Kidney tubule cell (primary cell): ENCODE measurements around the gene SNX20.
A peak's percentile ranks its signal among the peaks of the same experiment; 100 is the strongest.

ENCODE experiments used
- DNase-seq: peaks from one replicate; pipeline ENCODE4 v3.0.0-alpha.2; 2018; ENCODE audit warnings: low spot score

SNX20 gene, protein sequence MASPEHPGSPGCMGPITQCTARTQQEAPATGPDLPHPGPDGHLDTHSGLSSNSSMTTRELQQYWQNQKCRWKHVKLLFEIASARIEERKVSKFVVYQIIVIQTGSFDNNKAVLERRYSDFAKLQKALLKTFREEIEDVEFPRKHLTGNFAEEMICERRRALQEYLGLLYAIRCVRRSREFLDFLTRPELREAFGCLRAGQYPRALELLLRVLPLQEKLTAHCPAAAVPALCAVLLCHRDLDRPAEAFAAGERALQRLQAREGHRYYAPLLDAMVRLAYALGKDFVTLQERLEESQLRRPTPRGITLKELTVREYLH

DNA sequence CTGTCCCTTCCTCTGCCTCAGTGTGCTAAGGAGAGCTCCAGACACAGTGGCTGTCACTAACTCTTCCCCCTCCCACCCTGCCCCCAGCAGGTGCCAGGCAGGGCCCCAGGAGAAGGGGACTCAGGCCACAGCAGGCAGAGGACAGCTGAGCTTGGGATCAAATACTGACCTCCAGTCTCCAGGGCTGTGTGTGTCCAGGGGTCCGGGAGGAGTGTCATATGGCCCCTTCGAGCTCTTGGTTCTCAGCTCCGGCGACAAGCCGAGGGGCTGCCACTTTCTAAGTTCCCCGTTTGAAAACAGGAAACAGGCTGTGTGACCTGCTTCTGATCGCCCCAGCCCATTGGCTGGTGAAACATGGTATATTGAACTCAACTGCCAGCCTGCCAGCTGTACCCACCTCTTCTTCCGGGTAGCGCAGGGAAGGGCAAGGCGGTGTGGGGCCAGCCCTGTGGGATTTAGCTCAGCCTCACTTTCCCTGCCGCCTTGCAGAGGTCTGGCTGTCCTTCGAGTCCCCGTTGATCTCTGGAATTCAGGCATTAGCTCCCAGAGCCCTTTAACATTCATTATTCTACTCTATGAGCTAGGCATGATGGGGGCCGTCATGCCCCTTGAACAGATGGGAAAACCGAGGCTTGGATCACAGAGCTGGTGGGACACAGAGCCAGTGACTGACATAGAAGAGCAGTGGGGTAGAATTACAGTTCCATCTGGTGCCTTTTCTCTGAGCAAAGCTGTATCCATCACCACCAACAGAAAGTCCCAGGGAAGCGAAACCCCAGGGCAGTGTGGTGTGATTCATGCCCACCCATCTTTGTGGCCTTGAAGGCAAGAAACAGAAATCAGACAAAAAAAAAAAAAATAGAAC, at the start of gene SNX20:
Gene SNX20, minus strand, starts transcription at position 292 of the 865 bp plus-strand sequence. CDS start 3,786 bp downstream, outside the sequence.
- no peak for DNase-seq

DNA sequence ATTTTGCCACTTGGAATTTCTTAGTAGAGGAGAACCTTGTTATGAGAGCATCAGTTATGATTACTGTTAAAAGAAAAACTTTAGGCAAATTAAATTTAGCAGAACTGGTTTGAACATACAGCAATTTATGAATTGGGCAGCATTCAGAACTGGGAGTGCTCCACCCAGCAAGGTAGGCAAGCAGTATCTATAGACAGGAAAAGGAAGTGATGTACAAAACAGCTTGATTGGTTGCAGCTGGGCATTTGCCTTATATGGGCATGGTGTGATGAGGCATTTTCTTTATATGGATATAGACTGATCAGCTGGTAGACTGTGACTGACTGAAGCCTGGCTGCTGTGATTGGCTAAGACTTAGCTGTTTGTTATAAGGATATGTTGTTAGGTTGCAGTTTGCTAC, 43.2 kb upstream of the SNX20 start:
- DNase-seq = peak; percentile 10

DNA sequence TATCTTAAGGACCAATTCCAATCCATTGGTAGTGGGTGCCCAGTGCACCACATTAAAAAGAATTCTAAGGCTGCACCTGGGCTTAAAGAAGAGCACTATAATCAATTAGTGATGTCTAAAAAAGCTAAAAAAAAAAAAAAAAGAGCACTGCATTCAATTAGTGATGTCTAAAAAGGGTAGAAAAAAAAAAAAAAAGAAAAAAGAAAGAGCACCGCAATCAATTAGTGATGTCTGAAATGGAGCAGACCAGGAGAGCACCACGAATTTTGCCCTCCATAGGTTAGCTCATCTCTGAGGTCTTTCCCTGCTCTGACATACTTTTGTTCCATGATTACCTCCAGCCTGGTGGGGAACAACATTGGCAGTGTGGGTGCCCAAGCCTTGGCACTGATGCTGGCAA, 41.8 kb upstream of the SNX20 start:
- no peak for DNase-seq

DNA sequence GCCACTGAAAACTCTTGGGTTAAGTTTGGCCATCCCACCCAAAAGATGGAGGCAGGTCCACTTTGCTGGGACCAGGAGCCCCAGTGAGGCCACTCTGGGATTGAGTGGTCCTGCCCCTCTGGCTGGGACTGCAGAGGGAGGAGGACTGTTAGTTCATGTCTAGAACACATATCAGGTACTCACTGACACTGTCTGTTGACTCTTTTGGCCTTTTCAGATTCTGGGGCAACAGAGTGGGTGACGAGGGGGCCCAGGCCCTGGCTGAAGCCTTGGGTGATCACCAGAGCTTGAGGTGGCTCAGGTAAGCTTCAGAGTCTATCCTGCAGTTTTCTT, 41.3 kb upstream of the SNX20 start:
- no peak for DNase-seq

DNA sequence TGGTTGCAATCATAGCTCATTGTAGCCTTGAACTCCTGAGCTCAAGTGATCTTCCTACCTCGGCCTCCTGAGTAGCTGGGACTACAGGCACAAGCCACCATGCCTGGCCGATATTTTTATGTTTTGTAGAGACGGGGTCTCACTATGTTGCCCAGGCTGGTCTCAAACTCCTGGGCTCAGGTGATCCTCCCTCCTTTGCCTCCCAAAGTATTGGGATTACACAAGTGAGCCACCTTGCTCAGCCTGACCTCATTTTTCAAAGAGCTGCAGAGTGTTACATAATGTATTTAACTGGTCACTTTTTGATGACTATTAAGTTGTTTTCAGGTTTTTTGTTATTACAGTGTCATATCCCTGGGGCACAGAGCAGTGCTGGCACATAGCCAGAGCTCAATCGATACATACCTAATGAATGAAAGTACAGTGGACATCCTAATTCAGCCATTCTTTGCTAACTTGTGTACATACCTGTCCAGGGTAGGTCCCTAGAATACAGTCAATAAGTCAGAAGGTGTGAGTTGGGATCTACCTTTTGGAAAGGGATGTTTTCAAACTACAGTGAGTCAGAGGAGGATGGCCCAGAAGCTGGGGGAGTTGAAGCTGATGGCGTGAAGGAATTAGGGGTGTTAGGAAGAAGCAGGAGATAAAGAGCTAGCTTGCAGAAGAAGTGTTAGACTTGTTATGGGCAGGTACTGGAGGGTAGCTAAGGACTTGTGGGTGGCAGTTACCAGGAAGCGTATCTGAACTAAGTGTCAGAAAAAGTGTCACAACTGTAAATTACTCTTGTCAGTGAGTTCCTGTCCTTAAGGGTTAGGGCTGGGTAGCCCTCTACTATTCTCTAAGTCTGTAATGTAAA, 40.7 kb upstream of the SNX20 start:
- DNase-seq = peak; percentile 31

DNA sequence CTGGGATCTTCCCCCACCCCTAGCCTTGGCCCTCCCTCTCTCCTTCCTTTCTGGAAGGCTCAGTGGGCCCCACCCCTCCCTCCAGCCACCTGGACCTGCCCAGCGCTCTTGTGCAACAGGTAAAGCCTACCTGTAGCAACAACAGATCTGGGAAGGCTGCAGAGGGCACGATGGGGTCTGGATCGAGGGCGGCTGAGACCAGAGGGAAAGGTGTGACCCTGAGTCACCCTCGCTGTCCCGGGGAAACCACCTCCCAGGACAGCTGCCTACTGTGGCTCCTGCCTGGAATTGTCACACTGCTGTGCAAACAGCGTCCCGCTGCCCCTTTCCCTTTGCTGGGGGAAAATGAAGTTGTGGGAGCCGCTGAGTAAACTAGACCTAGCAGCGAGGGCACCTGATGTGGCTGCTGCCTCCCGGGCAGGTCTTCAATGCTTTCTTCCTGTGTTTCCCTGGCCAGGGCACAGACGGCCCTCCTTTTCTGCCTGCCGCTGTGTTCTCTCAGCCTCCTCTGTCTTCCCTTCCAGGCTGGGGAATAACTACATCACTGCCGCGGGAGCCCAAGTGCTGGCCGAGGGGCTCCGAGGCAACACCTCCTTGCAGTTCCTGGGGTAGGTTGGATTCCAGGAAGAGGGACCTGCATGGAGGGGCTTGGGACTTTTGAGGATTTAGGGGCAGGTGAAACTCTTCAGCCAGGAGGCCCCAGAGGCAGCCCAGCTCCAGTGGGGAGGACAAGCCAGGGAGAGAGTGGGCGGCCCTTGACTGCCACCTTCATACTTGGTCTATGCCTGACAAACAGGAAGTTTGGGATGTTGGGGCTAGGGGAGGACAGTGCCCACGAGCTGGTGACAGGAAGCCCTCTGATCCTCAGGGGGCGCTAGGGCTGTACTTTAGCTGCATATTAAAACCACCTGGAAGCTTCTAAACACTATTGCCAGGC, 38.6 kb upstream of the SNX20 start:
- DNase-seq = no peak

DNA sequence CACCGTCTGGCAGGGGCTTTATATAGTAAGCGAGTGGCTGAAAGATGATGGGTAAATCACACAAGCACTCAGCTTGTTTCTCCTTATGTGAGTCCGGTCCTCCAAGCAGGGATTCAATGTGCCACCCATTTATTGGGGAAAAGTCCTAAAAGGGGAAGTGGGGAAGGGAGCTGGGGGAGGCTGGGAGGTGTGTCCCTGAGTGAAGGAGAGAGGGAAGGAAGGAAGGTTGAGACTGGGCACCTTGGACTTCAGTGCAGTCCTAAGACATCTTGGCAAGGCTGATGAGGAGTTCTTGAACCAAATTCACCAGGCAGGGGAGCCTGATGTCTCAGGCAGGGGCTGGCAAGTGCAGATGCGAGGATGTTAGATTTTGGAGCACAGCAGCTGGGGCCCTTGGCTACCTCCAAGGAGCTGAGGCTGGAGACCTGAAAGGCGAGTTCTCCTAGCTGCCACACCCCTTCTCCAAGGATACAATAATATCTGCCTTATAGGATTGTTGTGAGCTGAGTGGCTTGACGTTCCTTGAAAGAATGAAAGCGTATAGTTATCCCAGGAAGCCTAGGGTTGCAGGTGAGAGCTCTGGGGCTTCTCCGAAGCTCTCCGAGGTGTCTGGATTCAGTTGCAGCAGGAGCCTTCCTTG, 37.8 kb upstream of the SNX20 start:
- DNase-seq = no peak

DNA sequence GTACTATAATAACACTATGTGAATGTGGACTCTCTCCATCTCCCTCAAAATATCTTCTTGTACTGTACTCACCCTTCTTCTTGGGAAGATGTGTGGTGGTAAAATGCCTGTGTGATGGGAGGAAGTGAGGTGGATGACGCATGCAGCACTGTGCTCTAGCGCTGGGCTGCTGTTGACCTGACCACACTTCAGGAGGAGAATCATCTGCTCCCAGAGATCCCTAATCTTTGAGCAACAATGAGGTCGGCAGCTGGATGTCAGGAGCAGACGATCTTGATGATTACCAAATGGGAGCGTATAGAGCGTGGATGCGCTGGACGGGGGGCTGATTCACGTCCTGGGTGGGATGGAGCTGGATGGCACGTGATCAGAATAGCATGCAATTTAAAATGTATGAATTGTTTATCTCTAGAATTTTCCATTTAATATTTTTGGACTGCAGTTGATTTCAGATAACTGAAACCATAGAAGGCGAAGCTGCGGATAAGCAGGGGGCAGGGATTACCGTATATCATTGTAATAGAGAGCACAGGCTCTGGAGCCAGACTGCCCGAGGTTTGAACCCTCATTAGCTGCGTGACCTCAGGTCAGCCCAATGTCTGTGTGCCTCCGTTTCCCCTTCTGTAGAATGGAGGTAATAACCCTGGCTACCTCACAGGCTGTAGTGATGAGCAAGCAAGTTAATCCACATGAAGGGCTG, 37.1 kb upstream of the SNX20 start:
- DNase-seq = no peak

DNA sequence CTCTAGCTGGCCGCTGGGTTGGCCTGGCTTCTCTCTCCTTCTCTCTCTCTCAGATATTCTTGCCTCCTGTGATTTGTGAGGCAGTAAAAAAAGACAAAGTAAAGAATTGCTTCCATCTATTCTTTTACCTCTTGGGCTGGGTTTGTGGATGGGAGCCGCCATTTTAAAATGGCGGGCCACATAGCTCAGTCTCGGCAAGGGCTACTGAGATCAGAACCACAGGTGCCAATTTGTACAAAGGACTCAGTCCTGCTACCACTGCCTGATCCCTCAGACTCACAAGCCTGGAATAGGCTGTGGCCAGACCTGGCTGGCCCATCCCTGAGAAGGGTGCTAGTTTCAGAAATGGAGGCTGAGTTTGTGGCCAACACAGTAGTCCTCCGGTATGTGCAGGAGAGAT, 36.4 kb upstream of the SNX20 start:
- no peak for DNase-seq

DNA sequence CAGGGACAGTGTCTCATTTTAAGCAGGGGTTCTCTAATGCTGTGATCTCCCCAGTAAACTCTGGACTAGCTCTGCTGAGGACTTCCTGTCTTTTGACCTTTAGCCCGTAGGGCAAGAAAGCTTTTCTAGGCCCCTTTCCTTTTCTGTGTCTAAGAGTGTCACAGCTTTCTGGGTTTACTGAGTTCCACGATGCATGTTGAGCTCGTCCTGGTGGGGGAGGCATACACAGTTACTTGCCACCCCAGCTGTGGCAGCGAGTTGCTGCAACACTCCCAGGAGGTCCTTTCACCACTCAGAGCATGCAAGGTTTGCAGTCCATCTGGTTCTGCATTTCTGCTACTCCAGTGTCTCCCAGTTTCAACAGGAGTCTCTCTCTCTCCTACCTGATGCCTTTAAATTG, 36.0 kb upstream of the SNX20 start:
- DNase-seq = no peak

DNA sequence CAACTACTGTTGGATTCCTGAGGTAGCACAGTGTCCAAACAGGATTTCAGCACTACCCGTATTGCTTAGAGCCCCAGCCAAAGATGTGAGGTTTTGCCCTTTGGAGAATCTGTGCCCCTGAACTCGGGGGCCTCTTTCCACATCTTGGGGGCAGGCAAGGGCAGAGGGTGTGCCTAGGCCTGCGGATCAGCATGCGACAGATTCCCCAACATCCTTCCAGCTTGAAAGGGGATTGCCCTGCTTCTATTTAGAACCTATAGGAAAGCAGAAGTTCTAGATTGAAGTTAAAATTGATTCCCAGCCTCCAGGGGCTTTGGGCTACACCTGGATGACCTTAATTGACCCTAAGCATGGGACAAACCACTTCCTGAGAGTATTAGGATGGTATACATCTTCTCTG, 31.8 kb upstream of the SNX20 start:
- no peak for DNase-seq

DNA sequence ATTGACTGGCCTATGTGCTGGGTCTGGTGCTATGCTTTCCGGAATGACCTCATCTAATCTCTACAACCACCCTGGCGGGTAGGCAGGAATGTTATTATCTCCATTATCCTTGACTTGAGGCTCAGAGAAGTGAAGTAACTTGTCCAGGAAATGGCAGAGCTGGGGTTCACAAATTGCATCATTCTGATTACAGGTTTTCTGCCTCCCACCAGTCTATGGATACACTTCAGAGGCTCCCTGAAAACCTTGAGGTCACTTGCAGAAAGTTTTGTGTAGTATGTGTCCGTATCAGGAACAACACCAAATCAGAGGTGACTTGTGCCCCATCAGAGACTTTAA, 31.4 kb upstream of the SNX20 start:
- DNase-seq = peak; percentile 22

DNA sequence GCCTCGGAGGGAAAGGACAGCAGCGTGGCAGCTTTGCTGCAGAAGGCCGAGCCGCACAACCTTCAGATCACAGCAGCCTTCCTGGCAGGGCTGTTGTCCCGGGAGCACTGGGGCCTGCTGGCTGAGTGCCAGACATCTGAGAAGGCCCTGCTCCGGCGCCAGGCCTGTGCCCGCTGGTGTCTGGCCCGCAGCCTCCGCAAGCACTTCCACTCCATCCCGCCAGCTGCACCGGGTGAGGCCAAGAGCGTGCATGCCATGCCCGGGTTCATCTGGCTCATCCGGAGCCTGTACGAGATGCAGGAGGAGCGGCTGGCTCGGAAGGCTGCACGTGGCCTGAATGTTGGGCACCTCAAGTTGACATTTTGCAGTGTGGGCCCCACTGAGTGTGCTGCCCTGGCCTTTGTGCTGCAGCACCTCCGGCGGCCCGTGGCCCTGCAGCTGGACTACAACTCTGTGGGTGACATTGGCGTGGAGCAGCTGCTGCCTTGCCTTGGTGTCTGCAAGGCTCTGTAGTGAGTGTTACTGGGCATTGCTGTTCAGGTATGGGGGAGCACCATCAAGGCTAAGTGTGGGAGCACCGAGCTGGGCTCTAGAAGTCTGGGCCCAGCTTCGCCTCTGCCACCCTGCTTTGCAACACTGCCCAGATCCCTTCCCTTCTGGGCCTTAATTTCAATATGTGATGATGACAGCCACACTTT, 30.9 kb upstream of the SNX20 start:
- DNase-seq = no peak

DNA sequence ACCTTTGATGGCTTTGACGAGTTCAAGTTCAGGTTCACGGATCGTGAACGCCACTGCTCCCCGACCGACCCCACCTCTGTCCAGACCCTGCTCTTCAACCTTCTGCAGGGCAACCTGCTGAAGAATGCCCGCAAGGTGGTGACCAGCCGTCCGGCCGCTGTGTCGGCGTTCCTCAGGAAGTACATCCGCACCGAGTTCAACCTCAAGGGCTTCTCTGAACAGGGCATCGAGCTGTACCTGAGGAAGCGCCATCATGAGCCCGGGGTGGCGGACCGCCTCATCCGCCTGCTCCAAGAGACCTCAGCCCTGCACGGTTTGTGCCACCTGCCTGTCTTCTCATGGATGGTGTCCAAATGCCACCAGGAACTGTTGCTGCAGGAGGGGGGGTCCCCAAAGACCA, 29.9 kb upstream of the SNX20 start:
- no peak for DNase-seq

DNA sequence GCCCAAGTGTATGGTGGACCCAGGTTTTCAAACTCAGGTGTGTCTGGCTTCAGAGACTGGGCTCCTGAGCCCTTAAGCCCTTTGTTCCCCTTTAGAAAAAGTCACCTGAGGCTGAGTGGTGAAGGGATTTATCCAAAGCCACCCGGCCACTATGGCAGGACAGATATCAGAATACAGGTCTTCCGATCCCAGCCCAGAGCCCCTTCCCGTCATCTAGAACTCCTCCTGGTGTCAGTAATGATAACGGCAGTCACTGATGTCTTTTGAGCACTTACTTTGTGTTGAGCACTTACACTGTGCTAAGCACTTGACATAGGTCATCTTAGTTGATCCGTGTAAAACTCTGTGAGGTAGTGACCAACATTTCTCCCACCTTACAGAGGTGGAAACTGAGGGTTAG, 28.9 kb upstream of the SNX20 start:
- DNase-seq = no peak

DNA sequence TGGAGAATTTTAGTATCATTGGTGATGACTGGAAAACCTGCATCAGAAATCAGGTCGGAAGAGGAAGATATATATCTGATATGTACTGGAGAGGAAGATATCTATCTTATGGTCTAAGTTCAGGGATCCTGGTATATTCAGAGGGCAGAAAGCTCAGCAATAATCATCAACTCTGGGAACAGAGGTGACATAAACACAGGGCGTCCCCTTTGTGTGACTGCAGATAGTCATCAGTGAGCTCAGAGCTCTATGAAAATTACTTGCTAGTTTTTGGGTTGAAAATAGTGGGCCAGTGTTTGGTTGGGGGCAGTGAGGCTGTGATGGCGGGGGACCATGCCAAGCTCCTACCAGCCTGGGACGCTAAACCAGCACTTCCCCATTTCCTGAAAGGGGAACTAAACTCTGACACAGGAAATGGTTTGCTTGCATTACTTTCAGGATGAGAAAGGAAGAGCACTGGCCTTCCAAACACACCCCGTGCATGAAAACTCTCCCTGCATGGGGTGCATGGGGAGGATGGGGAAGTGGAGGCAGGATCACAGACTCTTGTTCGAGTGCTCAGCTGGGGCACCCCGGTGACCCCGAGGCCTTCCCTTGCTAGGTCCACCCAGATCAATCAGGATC, 28.1 kb upstream of the SNX20 start:
- no peak for DNase-seq

DNA sequence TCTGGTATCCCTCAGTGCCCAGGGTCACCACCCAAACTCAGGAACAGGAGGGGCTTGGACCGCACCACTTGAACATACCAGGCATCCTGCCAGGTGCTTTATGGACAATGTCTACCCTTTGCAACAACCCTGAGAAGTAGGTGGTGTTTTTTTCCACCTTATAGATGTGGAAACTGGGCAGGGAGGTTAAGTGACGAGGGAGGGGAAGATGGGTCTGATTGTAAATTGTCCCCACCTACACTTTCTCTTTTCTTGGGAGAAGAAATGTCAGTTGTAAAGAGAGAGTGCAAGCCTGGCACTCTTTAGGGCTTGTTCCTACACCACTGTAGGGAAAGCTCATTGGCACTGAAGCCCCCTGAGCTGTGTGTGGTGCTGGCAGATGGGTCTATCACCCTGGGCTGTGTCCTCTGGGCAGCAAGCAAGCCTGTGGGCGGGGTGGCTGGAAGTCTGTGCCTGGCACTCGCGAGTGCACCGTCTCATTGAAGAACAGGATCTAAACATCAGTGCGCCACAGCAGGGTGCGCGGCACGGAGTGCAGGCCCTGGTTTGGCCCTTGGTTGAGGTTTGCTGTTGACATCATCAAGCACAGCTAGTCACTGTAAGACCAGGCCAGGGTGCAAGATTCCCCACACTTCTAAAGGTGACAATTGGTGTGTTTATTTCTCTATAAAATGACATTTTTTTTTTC, 27.4 kb upstream of the SNX20 start:
- no peak for DNase-seq

DNA sequence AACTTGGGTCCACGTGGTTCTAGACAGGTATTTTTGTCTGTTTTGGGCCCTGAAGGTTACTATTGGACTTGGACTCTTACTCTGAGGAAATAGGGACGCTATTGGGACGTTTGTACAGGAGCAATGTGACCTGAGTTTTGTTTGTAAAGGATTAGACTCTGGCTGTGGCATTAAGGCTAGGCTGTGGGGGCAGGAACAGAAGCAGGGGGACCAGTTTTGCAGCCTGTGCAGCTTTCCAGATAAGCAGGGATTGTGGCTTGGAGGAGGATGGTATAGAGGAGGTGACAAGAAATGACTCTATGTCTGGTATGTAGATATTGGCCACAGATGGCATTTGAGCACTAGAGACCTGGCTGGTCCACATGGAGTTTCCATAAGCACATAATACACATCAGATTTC, 25.1 kb upstream of the SNX20 start:
- no peak for DNase-seq
